Measurements from ENCODE around the gene ZFHX3.
A peak's percentile ranks its signal among the peaks of the same experiment; 100 is the strongest.

The ZFHX3 gene

GRCh38 chr16:72947379-72948237, 100.3 kb downstream of the ZFHX3 start:
- Histone ChIP-seq H3K27me3 (no peaks in the 10 kb centered on the region), H3K9ac (no peak overlapping the region), H3K9me3 (replicated peaks in 1 of 11) (no peaks in the 10 kb centered on the region), H4K20me1 (peaks cover 0 to 98% (median 0%) of the 10 kb centered on the region in 11 experiments; a peak in 6 of 22 replicates), H3K4me3 (no peak overlapping the region), H3K27ac (no peak overlapping the region), H3K4me1 (no peaks in the 10 kb centered on the region), H3K36me3 (peaks cover 0 to 96% (median 0%) of the 10 kb centered on the region in 11 experiments; a peak in 7 of 22 replicates), H3K4me2 (no peak overlapping the region)
- no peak for TF ChIP-seq Cebpa-rat (IDR thresholded peaks at IDR 0.05)

- H3K27ac ChIP-seq, result no peak overlapping the region
Measured at GRCh38 chr16:72946474-72947194, 101.3 kb downstream of the ZFHX3 start.

GRCh38 chr16:72946063-72946462, 101.9 kb downstream of the ZFHX3 start:
- Histone ChIP-seq H3K9me3 (replicated peaks in 1 of 11) (no peaks in the 10 kb centered on the region), H3K4me3 (no peak overlapping the region), H3K27ac (no peak overlapping the region), H3K4me2 (no peak overlapping the region), H3K4me1 (no peaks in the 10 kb centered on the region), H3K36me3 (peaks cover 0 to 97% (median 0%) of the 10 kb centered on the region in 11 experiments; a peak in 7 of 22 replicates), H3K9ac (no peak overlapping the region), H4K20me1 (peaks cover 0 to 98% (median 0%) of the 10 kb centered on the region in 11 experiments; a peak in 6 of 22 replicates), H3K27me3 (no peaks in the 10 kb centered on the region)
- TF ChIP-seq Cebpa-rat (IDR thresholded peaks at IDR 0.05), result no peak

More at GRCh38 chr16:72946474-72947194, 101.3 kb downstream of the ZFHX3 start:
- no peak for TF ChIP-seq Cebpa-rat (IDR thresholded peaks at IDR 0.05)
- peaks cover 0 to 97% (median 0%) of the 10 kb centered on the region in 11 experiments; a peak in 7 of 22 replicates for H3K36me3 ChIP-seq
- no peaks in the 10 kb centered on the region for H3K9me3 ChIP-seq (replicated peaks in 1 of 11)
- H4K20me1 ChIP-seq, result peaks cover 0 to 98% (median 0%) of the 10 kb centered on the region in 11 experiments; a peak in 6 of 22 replicates
- H3K4me3 ChIP-seq, result no peak overlapping the region
- H3K9ac ChIP-seq, result no peak overlapping the region
- no peaks in the 10 kb centered on the region for H3K4me1 ChIP-seq
- no peaks in the 10 kb centered on the region for H3K27me3 ChIP-seq
- H3K4me2 ChIP-seq, result no peak overlapping the region

GRCh38 chr16:72945611-72946010, 102.3 kb downstream of the ZFHX3 start:
- Histone ChIP-seq H4K20me1 (peaks cover 0 to 98% (median 0%) of the 10 kb centered on the region in 11 experiments; a peak in 6 of 22 replicates), H3K27me3 (no peaks in the 10 kb centered on the region), H3K4me2 (no peak overlapping the region), H3K36me3 (peaks cover 0 to 92% (median 0%) of the 10 kb centered on the region in 11 experiments; a peak in 7 of 22 replicates), H3K27ac (no peak overlapping the region), H3K9ac (no peak overlapping the region), H3K4me1 (no peaks in the 10 kb centered on the region), H3K9me3 (replicated peaks in 1 of 11) (no peaks in the 10 kb centered on the region), H3K4me3 (no peak overlapping the region)
- no peak for TF ChIP-seq Cebpa-rat (IDR thresholded peaks at IDR 0.05)

- peaks cover 0 to 98% (median 0%) of the 10 kb centered on the region in 11 experiments; a peak in 6 of 22 replicates for H4K20me1 ChIP-seq
- no peak overlapping the region for H3K9ac ChIP-seq
- no peak overlapping the region for H3K27ac ChIP-seq
- H3K4me2 ChIP-seq, result no peak overlapping the region
- peaks cover 0 to 3% (median 0%) of the 10 kb centered on the region in 10 experiments; a peak in 1 of 20 replicates for H3K4me1 ChIP-seq
- H3K27me3 ChIP-seq, result no peaks in the 10 kb centered on the region
- no peaks in the 10 kb centered on the region for H3K9me3 ChIP-seq (replicated peaks in 1 of 11)
- peaks cover 0 to 85% (median 0%) of the 10 kb centered on the region in 11 experiments; a peak in 7 of 22 replicates for H3K36me3 ChIP-seq
- H3K4me3 ChIP-seq, result no peak overlapping the region
- TF ChIP-seq Cebpa-rat (IDR thresholded peaks at IDR 0.05), result no peak
Measured at GRCh38 chr16:72944757-72945485, 103.0 kb downstream of the ZFHX3 start.

GRCh38 chr16:72942021-72942420, 105.9 kb downstream of the ZFHX3 start:
- no peak overlapping the region for H3K4me3 ChIP-seq
- H3K9ac ChIP-seq, result no peak overlapping the region
- H3K4me2 ChIP-seq, result no peak overlapping the region
- no peaks in the 10 kb centered on the region for H3K27me3 ChIP-seq
- no peak overlapping the region for H3K27ac ChIP-seq
- no peaks in the 10 kb centered on the region for H3K9me3 ChIP-seq (replicated peaks in 1 of 11)
- TF ChIP-seq Cebpa-rat (IDR thresholded peaks at IDR 0.05), result no peak
- H3K36me3 ChIP-seq, result peaks cover 0 to 68% (median 0%) of the 10 kb centered on the region in 11 experiments; a peak in 4 of 22 replicates
- H4K20me1 ChIP-seq, result peaks cover 0 to 100% (median 0%) of the 10 kb centered on the region in 11 experiments; a peak in 6 of 22 replicates
- peaks cover 0 to 32% (median 16%) of the 10 kb centered on the region in 10 experiments; a peak in 12 of 20 replicates for H3K4me1 ChIP-seq

GRCh38 chr16:72940886-72941285, 107.0 kb downstream of the ZFHX3 start:
- Histone ChIP-seq H3K4me2 (no peak overlapping the region), H3K27me3 (no peaks in the 10 kb centered on the region), H4K20me1 (peaks cover 0 to 100% (median 0%) of the 10 kb centered on the region in 11 experiments; a peak in 6 of 22 replicates), H3K36me3 (peaks cover 0 to 68% (median 0%) of the 10 kb centered on the region in 11 experiments; a peak in 4 of 22 replicates), H3K4me1 (peaks cover 0 to 33% (median 16%) of the 10 kb centered on the region in 10 experiments; a peak in 12 of 20 replicates), H3K4me3 (no peak overlapping the region), H3K9me3 (replicated peaks in 1 of 11) (no peaks in the 10 kb centered on the region), H3K9ac (no peak overlapping the region), H3K27ac (no peak overlapping the region)
- no peak for TF ChIP-seq Cebpa-rat (IDR thresholded peaks at IDR 0.05)

GRCh38 chr16:72939247-72939646, 108.7 kb downstream of the ZFHX3 start:
- Histone ChIP-seq H3K4me3 (no peak overlapping the region), H4K20me1 (peaks cover 0 to 100% (median 0%) of the 10 kb centered on the region in 11 experiments; a peak in 6 of 22 replicates), H3K27me3 (no peaks in the 10 kb centered on the region), H3K36me3 (peaks cover 0 to 58% (median 0%) of the 10 kb centered on the region in 11 experiments; a peak in 4 of 22 replicates), H3K4me2 (peak overlapping the region in 5 of 11 experiments; percentile 40 to 75 (median 51); a peak in 7 of 22 replicates), H3K27ac (peak overlapping the region in 5 of 11 experiments; percentile 34 to 53 (median 48); a peak in 9 of 22 replicates), H3K9me3 (replicated peaks in 1 of 11) (no peaks in the 10 kb centered on the region), H3K4me1 (peaks cover 0 to 33% (median 17%) of the 10 kb centered on the region in 10 experiments; a peak in 12 of 20 replicates), H3K9ac (no peak overlapping the region)
- TF ChIP-seq Cebpa-rat (IDR thresholded peaks at IDR 0.05), result no peak

Data from BLaER1 treated with 17β-estradiol and CSF1 and Interleukin-3, amounts not matched to agents 10 nM and 100 nM (cell line).